GM21528 (cell line): Measurements from ENCODE around the gene MMP25.
"Not testable (repeated sequence)": the region's sequence is repeated elsewhere in the genome, so short reads cannot be mapped to it uniquely, and the experiment has no call there.

ENCODE experiments used
- ATAC-seq: cut with Tn5 transposase; IDR thresholded peaks from one replicate; pipeline ENCODE4 v1.9.1; 2021; ENCODE audit warnings: mild to moderate bottlenecking, moderate library complexity; ENCODE audit not compliant: unreplicated experiment, low FRiP score

MMP25 gene

GRCh38 chr16:3053330-3053710, 7.0 kb downstream of the MMP25 start:
- ATAC-seq = not testable (repeated sequence)

GRCh38 chr16:3054965-3055733, 8.8 kb downstream of the MMP25 start:
- no peak for ATAC-seq

- ATAC-seq = not testable (repeated sequence)
These were observed 9.4 kb downstream of the MMP25 start for GRCh38 chr16:3055734-3056115.

GRCh38 chr16:3056336-3057180, 10.2 kb downstream of the MMP25 start:
- ATAC-seq = no peak

GRCh38 chr16:3057181-3058138, 11.1 kb downstream of the MMP25 start:
- ATAC-seq = no peak

GRCh38 chr16:3058139-3059030, 12.0 kb downstream of the MMP25 start:
- ATAC-seq = no peak

- peak; percentile 77 for ATAC-seq
These were observed 12.8 kb downstream of the MMP25 start for GRCh38 chr16:3059041-3059722.

- ATAC-seq = no peak
These were observed 13.4 kb downstream of the MMP25 start for GRCh38 chr16:3059723-3060242.

- no peak for ATAC-seq
These were observed 14.2 kb downstream of the MMP25 start for GRCh38 chr16:3060339-3061127.

GRCh38 chr16:3062553-3062952, 16.2 kb downstream of the MMP25 start:
- ATAC-seq = no peak

- ATAC-seq = no peak
These were observed 17.4 kb downstream of the MMP25 start for GRCh38 chr16:3063625-3064386.

GRCh38 chr16:3065069-3065741, 18.8 kb downstream of the MMP25 start, which contains the start of gene IL32:
TSS of gene IL32 (plus strand) at chr16:3065640. CDS start at chr16:3065812, 172 bp downstream.
- no peak for ATAC-seq

GRCh38 chr16:3065742-3066439, 19.5 kb downstream of the MMP25 start:
- no peak for ATAC-seq

- no peak for ATAC-seq
These were observed 20.0 kb downstream of the MMP25 start for GRCh38 chr16:3066440-3066748.

GRCh38 chr16:3068487-3068886, 22.1 kb downstream of the MMP25 start:
- ATAC-seq = no peak

GRCh38 chr16:3069146-3069545, 22.8 kb downstream of the MMP25 start:
- not testable (repeated sequence) for ATAC-seq
